Activated gamma-delta T cell treated with Interleukin-2 at 50 U/mL for 16 hours (primary cell): ENCODE measurements around the gene RPUSD2.

Source experiments
- DNase-seq: peaks from one replicate; pipeline ENCODE4 v3.0.0-alpha.2; 2020

RPUSD2 gene

GRCh38 chr15:40623361-40623760 lies 54.3 kb downstream of the RPUSD2 start:
- no peak for DNase-seq
